Panc1 (cell line): ENCODE measurements around the gene PIK3CD.

Experiments used
- POLR2AphosphoS5 ChIP-seq: IDR thresholded peaks from 2 replicates; pipeline ENCODE4 v1.6.1; 2012; ENCODE audit warnings: mild to moderate bottlenecking, low read depth, low read length, moderate library complexity
- REST ChIP-seq, 2 experiments: IDR thresholded peaks; 2 replicates each; pipeline ENCODE4 v1.6.1; 2011 to 2012; ENCODE audit warnings: low read depth in 2 of 2, control low read depth in 1 of 2, low read length in 1 of 2, mild to moderate bottlenecking in 1 of 2, moderate library complexity in 1 of 2; ENCODE audit not compliant: insufficient read depth in 1 of 2
- SIN3A ChIP-seq: IDR thresholded peaks from 2 replicates; pipeline ENCODE4 v1.6.1; 2012; ENCODE audit warnings: low read depth, mild to moderate bottlenecking, low read length, moderate library complexity, borderline replicate concordance; ENCODE audit not compliant: insufficient read depth
- TCF7L2 ChIP-seq: IDR thresholded peaks from 2 replicates; pipeline ENCODE4 v1.6.1; 2011; ENCODE audit warnings: mild to moderate bottlenecking, low read depth, low read length, inconsistent platforms
- TF ChIP-seq, protein P1 (sequence below): fragments of 450-650 bp; IDR thresholded peaks from 2 replicates; pipeline ENCODE4 v1.5.1; 2017; ENCODE audit warnings: mild to moderate bottlenecking

DNA sequence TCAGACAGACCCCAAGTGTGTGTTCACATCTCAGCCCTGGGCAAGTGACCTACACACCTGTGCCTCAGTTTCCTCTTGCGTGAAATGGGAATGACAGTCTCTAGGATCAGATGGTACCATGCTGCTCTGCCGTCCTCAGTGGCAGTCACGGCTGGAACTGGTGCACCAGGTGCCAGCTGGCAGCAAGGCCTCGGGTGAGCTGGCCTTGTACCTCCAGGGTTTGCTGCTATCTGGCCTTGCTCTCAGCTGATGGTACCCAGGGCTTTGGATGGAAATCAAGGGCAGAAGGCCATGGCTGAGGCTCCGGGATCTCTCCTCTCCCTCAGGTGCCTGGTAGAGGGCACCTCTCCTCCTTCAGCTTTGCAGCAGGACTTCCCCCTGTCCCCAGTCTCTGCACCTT is 41.5 kb upstream of the PIK3CD start:
- TF ChIP-seq, protein P1, sequence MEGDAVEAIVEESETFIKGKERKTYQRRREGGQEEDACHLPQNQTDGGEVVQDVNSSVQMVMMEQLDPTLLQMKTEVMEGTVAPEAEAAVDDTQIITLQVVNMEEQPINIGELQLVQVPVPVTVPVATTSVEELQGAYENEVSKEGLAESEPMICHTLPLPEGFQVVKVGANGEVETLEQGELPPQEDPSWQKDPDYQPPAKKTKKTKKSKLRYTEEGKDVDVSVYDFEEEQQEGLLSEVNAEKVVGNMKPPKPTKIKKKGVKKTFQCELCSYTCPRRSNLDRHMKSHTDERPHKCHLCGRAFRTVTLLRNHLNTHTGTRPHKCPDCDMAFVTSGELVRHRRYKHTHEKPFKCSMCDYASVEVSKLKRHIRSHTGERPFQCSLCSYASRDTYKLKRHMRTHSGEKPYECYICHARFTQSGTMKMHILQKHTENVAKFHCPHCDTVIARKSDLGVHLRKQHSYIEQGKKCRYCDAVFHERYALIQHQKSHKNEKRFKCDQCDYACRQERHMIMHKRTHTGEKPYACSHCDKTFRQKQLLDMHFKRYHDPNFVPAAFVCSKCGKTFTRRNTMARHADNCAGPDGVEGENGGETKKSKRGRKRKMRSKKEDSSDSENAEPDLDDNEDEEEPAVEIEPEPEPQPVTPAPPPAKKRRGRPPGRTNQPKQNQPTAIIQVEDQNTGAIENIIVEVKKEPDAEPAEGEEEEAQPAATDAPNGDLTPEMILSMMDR = no peak
- TF ChIP-seq POLR2AphosphoS5 (no peak), REST (IDR thresholded peaks at IDR 0.05; ENCODE audit: insufficient read depth in 1 of 2, low read depth in 2 of 2, low read length in 1 of 2) (no peak), TCF7L2 (no peak), SIN3A (no peak)
